OCI-LY3 (cell line): ENCODE results near the gene RPL5.

ENCODE experiments used
- EZH2phosphoT487 ChIP-seq: fragments of 200-600 bp; shearing (Covaris generic); IDR thresholded peaks from 2 replicates; pipeline ENCODE4 v1.6.1; 2018; ENCODE audit warnings: antibody characterized with exemption, mixed run types, low read depth
- TF ChIP-seq, protein P1 (sequence below): fragments of 200-600, 300-600 bp; sonication (generic); IDR thresholded peaks from 2 replicates; pipeline ENCODE4 v1.5.1; 2014; ENCODE audit warnings: antibody characterized with exemption, low read length, low read depth

DNA sequence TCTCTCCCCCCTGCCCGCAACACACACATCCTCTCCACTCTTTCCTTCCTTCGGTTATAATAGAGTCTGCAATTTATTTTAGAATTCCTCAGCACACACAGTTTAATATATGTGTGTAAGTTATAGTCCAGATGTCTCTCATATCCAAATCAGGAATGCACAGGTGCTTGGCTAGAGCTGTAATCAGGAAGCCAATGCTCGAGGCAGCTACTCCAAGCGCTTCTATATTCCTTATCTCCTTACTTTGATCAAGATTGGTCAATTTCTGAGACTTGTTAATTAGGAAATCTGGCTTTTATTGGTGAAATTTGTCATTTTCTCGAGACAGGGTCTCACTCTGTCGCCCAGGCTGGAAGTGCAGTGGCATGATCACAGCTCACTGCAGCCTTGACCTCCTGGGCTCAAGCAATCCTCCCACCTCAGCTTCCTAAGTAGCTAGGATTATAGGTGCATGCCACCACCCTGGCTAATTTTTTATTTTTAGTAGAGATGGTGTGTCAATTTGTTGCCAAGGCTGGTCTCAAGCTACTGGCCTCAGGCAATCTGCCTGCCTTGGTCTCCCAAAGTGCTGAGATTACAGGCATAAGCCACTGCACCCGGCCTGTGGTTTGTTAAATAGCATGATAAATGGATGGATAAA is 27.7 kb downstream of the RPL5 start:
- TF ChIP-seq, protein P1, sequence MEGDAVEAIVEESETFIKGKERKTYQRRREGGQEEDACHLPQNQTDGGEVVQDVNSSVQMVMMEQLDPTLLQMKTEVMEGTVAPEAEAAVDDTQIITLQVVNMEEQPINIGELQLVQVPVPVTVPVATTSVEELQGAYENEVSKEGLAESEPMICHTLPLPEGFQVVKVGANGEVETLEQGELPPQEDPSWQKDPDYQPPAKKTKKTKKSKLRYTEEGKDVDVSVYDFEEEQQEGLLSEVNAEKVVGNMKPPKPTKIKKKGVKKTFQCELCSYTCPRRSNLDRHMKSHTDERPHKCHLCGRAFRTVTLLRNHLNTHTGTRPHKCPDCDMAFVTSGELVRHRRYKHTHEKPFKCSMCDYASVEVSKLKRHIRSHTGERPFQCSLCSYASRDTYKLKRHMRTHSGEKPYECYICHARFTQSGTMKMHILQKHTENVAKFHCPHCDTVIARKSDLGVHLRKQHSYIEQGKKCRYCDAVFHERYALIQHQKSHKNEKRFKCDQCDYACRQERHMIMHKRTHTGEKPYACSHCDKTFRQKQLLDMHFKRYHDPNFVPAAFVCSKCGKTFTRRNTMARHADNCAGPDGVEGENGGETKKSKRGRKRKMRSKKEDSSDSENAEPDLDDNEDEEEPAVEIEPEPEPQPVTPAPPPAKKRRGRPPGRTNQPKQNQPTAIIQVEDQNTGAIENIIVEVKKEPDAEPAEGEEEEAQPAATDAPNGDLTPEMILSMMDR: no peak
- TF ChIP-seq EZH2phosphoT487: no peak
